GM12864 (cell line): Measurements from ENCODE around the gene RPL14.

ENCODE experiments used
- DNase-seq: peaks from one replicate; pipeline ENCODE4 v3.0.0-alpha.2; 2011; ENCODE audit warnings: low read depth
- H3K4me3 ChIP-seq: 2 replicates; pipeline ENCODE4 v1.5.1; 2011; ENCODE audit warnings: mild to moderate bottlenecking, low read depth, low read length, control low read depth
- CTCF ChIP-seq: IDR thresholded peaks from 2 replicates; pipeline ENCODE4 v1.5.1; 2011; ENCODE audit warnings: low read depth, mild to moderate bottlenecking, moderate library complexity, low read length, control low read depth, inconsistent platforms; ENCODE audit errors: missing control alignments

Gene RPL14

GRCh38 chr3:40499952-40500351 lies 42.8 kb downstream of the RPL14 start:
- no peak overlapping the region for H3K4me3 ChIP-seq
- TF ChIP-seq CTCF: no peak
- no peak for DNase-seq

GRCh38 chr3:40502034-40502433 lies 44.9 kb downstream of the RPL14 start:
- no peak for TF ChIP-seq CTCF
- H3K4me3 ChIP-seq: no peak overlapping the region
- DNase-seq: no peak

- no peak for DNase-seq
- TF ChIP-seq CTCF: no peak
- H3K4me3 ChIP-seq: no peak overlapping the region
Observed at GRCh38 chr3:40504636-40505430, 47.7 kb downstream of the RPL14 start.

GRCh38 chr3:40505599-40506462 lies 48.7 kb downstream of the RPL14 start, which contains the start of gene ZNF620:
Gene ZNF620 (plus strand): TSS chr3:40506039. CDS start chr3:40506353, 314 bp downstream.
- TF ChIP-seq CTCF: peak; percentile 49

GRCh38 chr3:40511031-40511718 lies 54.0 kb downstream of the RPL14 start:
- DNase-seq: no peak
- TF ChIP-seq CTCF: no peak
- H3K4me3 ChIP-seq: no peak overlapping the region

More at GRCh38 chr3:40505599-40506462, 48.7 kb downstream of the RPL14 start, which contains the start of gene ZNF620:
- no peak for DNase-seq
- peak within 1 kb of the TSS; percentile 61 for H3K4me3 ChIP-seq

GRCh38 chr3:40516201-40516600 lies 59.1 kb downstream of the RPL14 start:
- H3K4me3 ChIP-seq: no peak overlapping the region
- no peak for TF ChIP-seq CTCF
- DNase-seq: no peak
